ENCODE data around the gene TUBA1A. TPM values are rescaled to one million over a fixed set of nuclear protein-coding genes. Genes with fewer than 3 reads are reported as not detected.
"Not testable (repeated sequence)": the region's sequence is repeated elsewhere in the genome, so short reads cannot be mapped to it uniquely, and the experiment has no call there.

The TUBA1A gene
- total RNA-seq, 2 experiments from 2014 or later, result 47.4 to 49.1 TPM

DNA sequence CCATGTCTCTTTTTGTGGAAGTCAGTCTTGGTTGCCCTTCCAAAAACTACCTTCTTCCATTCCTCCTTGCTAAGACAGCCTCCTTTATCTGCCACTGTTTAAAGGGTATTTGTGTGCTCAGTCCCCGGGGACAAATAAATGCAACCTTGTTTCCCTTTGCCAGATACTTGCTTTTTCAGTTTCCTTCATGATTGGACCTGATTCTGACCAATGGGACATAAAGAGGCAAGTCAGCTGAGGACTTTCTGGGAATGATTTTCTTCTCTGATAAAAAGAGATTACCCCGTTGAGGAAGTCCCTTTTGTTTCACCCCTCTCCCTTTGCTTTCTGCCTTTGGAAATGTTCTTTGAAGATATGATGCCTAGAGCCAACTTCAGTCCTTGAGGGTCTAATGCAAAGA, 50.3 kb downstream of the TUBA1A start:
- Mint-ChIP-seq H3K27ac (no peak overlapping the region), H3K4me1 (ENCODE audit: low read depth) (peaks cover 6% of the 10 kb centered on the region), H3K9me3 (no peaks in the 10 kb centered on the region), H3K27me3 (ENCODE audit: low read depth) (no peaks in the 10 kb centered on the region), H3K36me3 (ENCODE audit: low read depth) (peaks cover 2% of the 10 kb centered on the region), H3K4me3 (no peak overlapping the region)
- no peak for DNase-seq
- intact Hi-C loops (cut with micrococcal nuclease), result loop anchor here (10.0 kb wide), 1 partner anchor 424 kb away; the partner anchor contains the start of gene CCNT1
- CTCF ChIA-PET, result interaction anchor here (0.6 to 1.0 kb wide), 2 partner anchors 15 to 49 kb away, joined by 5 to 6 read pairs; no protein-coding TSS in a partner anchor

DNA sequence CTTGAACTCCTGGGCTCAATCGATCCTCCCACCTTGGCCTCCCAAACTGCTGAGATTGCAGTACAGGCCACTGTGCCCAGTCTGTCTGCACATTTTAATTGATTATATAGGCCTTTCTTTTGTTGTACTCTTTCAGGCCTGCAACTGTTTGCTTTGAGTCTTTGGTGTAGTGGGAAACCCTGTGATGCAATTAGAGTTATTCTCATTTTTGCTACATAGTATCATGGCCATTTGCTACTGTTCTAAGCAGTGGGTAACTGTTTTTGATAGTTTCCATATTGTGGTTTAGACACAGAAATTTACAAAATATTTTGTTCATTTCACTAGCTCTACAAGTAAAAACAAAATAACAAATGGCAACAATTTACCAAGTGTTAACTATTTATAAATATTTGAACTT, 51.4 kb downstream of the TUBA1A start:
- Mint-ChIP-seq H3K27me3 (ENCODE audit: low read depth) (no peaks in the 10 kb centered on the region), H3K4me1 (ENCODE audit: low read depth) (peaks cover 17% of the 10 kb centered on the region), H3K9me3 (no peaks in the 10 kb centered on the region), H3K4me3 (no peak overlapping the region), H3K36me3 (ENCODE audit: low read depth) (peaks cover 2% of the 10 kb centered on the region), H3K27ac (no peak overlapping the region)
- intact Hi-C loops (cut with micrococcal nuclease), result loop anchor here (10.0 kb wide), 1 partner anchor 423 kb away; the partner anchor contains the start of gene CCNT1
- DNase-seq, result no peak
- CTCF ChIA-PET, result no interaction called here

DNA sequence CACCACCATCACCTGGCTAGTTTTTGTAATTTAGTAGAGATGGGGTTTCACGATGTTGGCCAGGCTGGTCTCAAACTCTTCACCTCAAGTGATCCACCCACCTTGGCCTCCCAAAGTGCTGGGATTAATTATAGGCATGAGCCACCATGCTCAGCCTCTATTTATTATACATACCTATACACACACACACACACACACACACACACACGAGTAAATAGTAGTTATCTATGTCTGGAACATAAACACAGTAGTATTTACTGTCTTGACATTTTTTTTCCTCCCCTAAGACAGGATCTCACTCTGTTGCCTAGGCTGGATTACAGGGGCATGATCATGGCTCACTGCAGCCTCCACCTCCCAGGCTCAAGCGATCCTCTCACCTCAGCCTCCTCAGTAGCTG, 51.9 kb downstream of the TUBA1A start:
- H3K27ac Mint-ChIP-seq; H3K4me3 Mint-ChIP-seq; H3K36me3 Mint-ChIP-seq (ENCODE audit: low read depth); DNase-seq; H3K27me3 Mint-ChIP-seq (ENCODE audit: low read depth); H3K9me3 Mint-ChIP-seq: not testable (repeated sequence)
- peaks cover 20% of the 10 kb centered on the region for H3K4me1 Mint-ChIP-seq (ENCODE audit: low read depth)
- intact Hi-C loops (cut with micrococcal nuclease), result loop anchor here (10.0 kb wide), 1 partner anchor 422 kb away; the partner anchor contains the start of gene CCNT1
- CTCF ChIA-PET, result interaction anchor here (0.6 kb wide), 1 partner anchor 86 kb away, joined by 5 read pairs; no protein-coding TSS in a partner anchor

Other genes starting within 250 kb of the TUBA1A start
- 10 to 100 TPM; 84.4 to 87.3 TPM for gene ARF3, start 231.6 kb downstream of the TUBA1A start, total RNA-seq
- not detected for gene WNT10B, start 217.3 kb downstream of the TUBA1A start, total RNA-seq
- gene WNT1, start 210.8 kb downstream of the TUBA1A start, total RNA-seq, result not detected
- under 1 TPM; 0.20 to 0.21 TPM for gene DDN, start 189.7 kb downstream of the TUBA1A start, total RNA-seq
- 10 to 100 TPM; 49.4 to 50.9 TPM for gene PRKAG1, start 170.3 kb downstream of the TUBA1A start, total RNA-seq
- gene KMT2D, start 128.3 kb downstream of the TUBA1A start, total RNA-seq, result 10 to 100 TPM; 44.9 to 49.0 TPM
- 10 to 100 TPM; 11.8 to 15.2 TPM for gene RHEBL1, start 119.1 kb downstream of the TUBA1A start, total RNA-seq
- under 1 TPM in 1 of 2 experiments, not detected in 1; 0.07 TPM for gene DHH, start 94.3 kb downstream of the TUBA1A start, total RNA-seq
- 10 to 100 TPM; 60.1 to 66.8 TPM for gene LMBR1L, start 78.2 kb downstream of the TUBA1A start, total RNA-seq
- gene TUBA1B, start 57.7 kb downstream of the TUBA1A start, total RNA-seq, result 1,000 to 10,000 TPM; 2,826 to 2,914 TPM
- gene TUBA1C, start 76.0 kb upstream of the TUBA1A start, total RNA-seq, result 100 to 1,000 TPM; 214 to 227 TPM
- not detected for gene PRPH, start 106.1 kb upstream of the TUBA1A start, total RNA-seq
- gene TROAP, start 134.2 kb upstream of the TUBA1A start, total RNA-seq, result 10 to 100 TPM; 67.4 to 68.8 TPM
- not detected for gene C1QL4, start 148.1 kb upstream of the TUBA1A start, total RNA-seq
- gene DNAJC22, start 157.8 kb upstream of the TUBA1A start, total RNA-seq, result not detected
- gene SPATS2, start 178.4 kb upstream of the TUBA1A start, total RNA-seq, result 1 to 10 TPM; 8.7 to 9.6 TPM